SU-DHL-6 (cell line): Measurements from ENCODE around the gene CD34.

Experiments
- H2AFZ ChIP-seq: fragments of 200-600 bp; sonication (generic); 2 replicates; pipeline ENCODE4 v1.6.1; 2014; ENCODE audit warnings: low read depth, mild to moderate bottlenecking, moderate library complexity, mixed read lengths, antibody characterized with exemption, low read length; ENCODE audit not compliant: severe bottlenecking
- H3F3A ChIP-seq: fragments of 200-600 bp; shearing (Covaris generic); 2 replicates; pipeline ENCODE4 v1.6.0; 2016; ENCODE audit warnings: antibody characterized with exemption, mild to moderate bottlenecking; ENCODE audit not compliant: insufficient read depth
- H3K27ac ChIP-seq: fragments of 200-600 bp; sonication (generic); 2 replicates; pipeline ENCODE4 v1.5.1; 2016; ENCODE audit warnings: low read depth, mild to moderate bottlenecking, low read length, moderate library complexity, mixed read lengths
- H3K27me3 ChIP-seq: fragments of 200-600 bp; sonication (generic), shearing (Covaris generic); 2 replicates; pipeline ENCODE4 v1.6.0; 2014; ENCODE audit warnings: mild to moderate bottlenecking, low read length
- H3K36me3 ChIP-seq: fragments of 200-600 bp; sonication (generic); 2 replicates; pipeline ENCODE4 v1.6.1; 2014; ENCODE audit warnings: mild to moderate bottlenecking, low read length, mixed read lengths
- H3K4me2 ChIP-seq: fragments of 300-600, 200-600 bp; shearing (Covaris generic), sonication (generic); 2 replicates; pipeline ENCODE4 v1.6.0; 2014; ENCODE audit warnings: low read length, low read depth, mild to moderate bottlenecking; ENCODE audit not compliant: poor library complexity, severe bottlenecking
- H3K4me3 ChIP-seq: fragments of 200-600 bp; sonication (generic); 2 replicates; pipeline ENCODE4 v1.5.1; 2014; ENCODE audit warnings: antibody characterized with exemption, low read length, mild to moderate bottlenecking, mixed read lengths; ENCODE audit not compliant: insufficient read depth, poor library complexity, severe bottlenecking
- H3K79me2 ChIP-seq: fragments of 200-600 bp; sonication (generic); 2 replicates; pipeline ENCODE4 v1.6.1; 2014; ENCODE audit warnings: mild to moderate bottlenecking, low read length, moderate library complexity; ENCODE audit not compliant: insufficient read depth
- H3K9ac ChIP-seq: fragments of 200-600 bp; sonication (generic); 2 replicates; pipeline ENCODE4 v1.7.0; 2014; ENCODE audit warnings: mild to moderate bottlenecking, low read length
- H3K9me2 ChIP-seq: fragments of 200-600 bp; sonication (generic); replicated peaks from 2 replicates; pipeline ENCODE4 v1.6.1; 2014; ENCODE audit warnings: low read length; ENCODE audit not compliant: insufficient read depth
- H3K9me3 ChIP-seq: fragments of 200-600 bp; sonication (generic); 2 replicates; pipeline ENCODE4 v1.6.1; 2014; ENCODE audit warnings: low read length, mixed read lengths; ENCODE audit not compliant: insufficient read depth
- H4K20me1 ChIP-seq: fragments of 200-600 bp; sonication (generic); 2 replicates; pipeline ENCODE4 v1.6.1; 2014; ENCODE audit warnings: low read depth, mild to moderate bottlenecking, antibody characterized with exemption, low read length, moderate library complexity, mixed read lengths
- EZH2phosphoT487 ChIP-seq: fragments of 200-600 bp; sonication (generic), shearing (Covaris generic); conservative IDR thresholded peaks from 2 replicates; pipeline ENCODE4 v1.6.1; 2018; ENCODE audit warnings: mild to moderate bottlenecking, antibody characterized with exemption, low read length, moderate library complexity, mixed read lengths
- TF ChIP-seq, protein P1 (sequence below): fragments of 200-600 bp; sonication (generic); IDR thresholded peaks from one replicate; pipeline ENCODE4 v1.5.1; 2017; ENCODE audit warnings: antibody characterized with exemption, mild to moderate bottlenecking, low read length, moderate library complexity; ENCODE audit not compliant: insufficient read depth, poor library complexity, severe bottlenecking

CD34 gene

DNA sequence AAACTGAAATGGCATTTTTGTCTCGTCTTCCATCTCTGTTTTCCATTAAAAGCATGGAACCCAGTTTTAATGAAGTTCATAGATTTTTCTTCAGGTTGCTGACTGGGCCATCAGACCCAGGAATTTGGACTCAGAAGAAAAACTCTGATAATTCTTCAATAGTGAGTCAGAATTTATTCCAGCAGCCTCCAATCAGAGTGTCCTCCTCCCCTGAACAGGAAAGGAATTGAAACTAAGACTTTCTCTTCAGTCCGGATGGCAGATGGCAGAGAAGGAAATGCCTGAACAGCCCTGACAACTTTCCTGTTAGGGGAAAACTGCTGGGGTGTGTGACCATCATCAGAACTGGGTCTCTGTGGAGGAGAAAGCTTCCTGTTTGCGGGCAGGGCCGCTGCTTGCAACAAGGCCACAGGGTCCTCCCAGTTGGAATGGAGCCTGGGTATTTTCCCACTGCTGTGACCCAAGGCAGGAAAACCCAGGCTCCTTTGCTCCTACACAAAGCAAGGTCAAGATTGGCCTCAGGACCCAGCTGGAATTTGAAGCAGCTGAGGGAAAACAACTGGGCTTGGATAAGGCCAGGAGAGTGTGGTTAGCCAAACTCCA lies 20.7 kb downstream of the CD34 start:
- Histone ChIP-seq H3K27ac (no peak overlapping the region), H3K27me3 (no peaks in the 10 kb centered on the region), H3K79me2 (no peaks in the 10 kb centered on the region), H4K20me1 (no peaks in the 10 kb centered on the region), H2AFZ (no peak overlapping the region), H3K36me3 (no peaks in the 10 kb centered on the region), H3K4me3 (no peak overlapping the region), H3K9me2 (no peaks in the 10 kb centered on the region), H3K9me3 (no peaks in the 10 kb centered on the region), H3K9ac (no peak overlapping the region), H3K4me2 (no peak overlapping the region), H3F3A (no peaks in the 10 kb centered on the region)
- TF ChIP-seq EZH2phosphoT487: no peak
- TF ChIP-seq, protein P1, sequence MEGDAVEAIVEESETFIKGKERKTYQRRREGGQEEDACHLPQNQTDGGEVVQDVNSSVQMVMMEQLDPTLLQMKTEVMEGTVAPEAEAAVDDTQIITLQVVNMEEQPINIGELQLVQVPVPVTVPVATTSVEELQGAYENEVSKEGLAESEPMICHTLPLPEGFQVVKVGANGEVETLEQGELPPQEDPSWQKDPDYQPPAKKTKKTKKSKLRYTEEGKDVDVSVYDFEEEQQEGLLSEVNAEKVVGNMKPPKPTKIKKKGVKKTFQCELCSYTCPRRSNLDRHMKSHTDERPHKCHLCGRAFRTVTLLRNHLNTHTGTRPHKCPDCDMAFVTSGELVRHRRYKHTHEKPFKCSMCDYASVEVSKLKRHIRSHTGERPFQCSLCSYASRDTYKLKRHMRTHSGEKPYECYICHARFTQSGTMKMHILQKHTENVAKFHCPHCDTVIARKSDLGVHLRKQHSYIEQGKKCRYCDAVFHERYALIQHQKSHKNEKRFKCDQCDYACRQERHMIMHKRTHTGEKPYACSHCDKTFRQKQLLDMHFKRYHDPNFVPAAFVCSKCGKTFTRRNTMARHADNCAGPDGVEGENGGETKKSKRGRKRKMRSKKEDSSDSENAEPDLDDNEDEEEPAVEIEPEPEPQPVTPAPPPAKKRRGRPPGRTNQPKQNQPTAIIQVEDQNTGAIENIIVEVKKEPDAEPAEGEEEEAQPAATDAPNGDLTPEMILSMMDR: no peak

DNA sequence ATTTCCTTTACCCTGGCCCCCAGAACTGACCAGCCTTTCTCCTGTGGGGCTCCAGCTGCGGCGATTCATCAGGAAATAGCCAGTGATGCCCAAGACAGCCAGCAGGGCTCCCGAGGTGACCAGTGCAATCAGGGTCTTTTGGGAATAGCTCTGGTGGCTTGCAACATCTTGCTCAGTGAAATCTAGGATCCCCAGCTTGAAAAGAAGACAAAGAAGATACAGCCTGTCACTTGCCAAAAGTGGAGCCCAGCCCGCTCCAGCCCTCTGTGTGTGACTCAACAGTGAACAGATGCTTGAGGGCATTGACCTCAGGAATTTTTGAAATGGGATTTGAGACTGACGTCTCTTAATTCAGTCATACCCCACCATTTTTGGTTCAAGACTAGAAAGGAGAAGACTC lies 22.3 kb downstream of the CD34 start:
- no peaks in the 10 kb centered on the region for H3K79me2 ChIP-seq
- no peaks in the 10 kb centered on the region for H3K36me3 ChIP-seq
- no peak for TF ChIP-seq EZH2phosphoT487
- TF ChIP-seq, protein P1: no peak
- H3K27ac ChIP-seq: no peak overlapping the region
- no peaks in the 10 kb centered on the region for H3K9me3 ChIP-seq
- no peak overlapping the region for H3K4me3 ChIP-seq
- no peaks in the 10 kb centered on the region for H4K20me1 ChIP-seq
- H3K9me2 ChIP-seq: no peaks in the 10 kb centered on the region
- H3K4me2 ChIP-seq: no peak overlapping the region
- no peaks in the 10 kb centered on the region for H3K27me3 ChIP-seq
- no peak overlapping the region for H2AFZ ChIP-seq
- no peaks in the 10 kb centered on the region for H3F3A ChIP-seq
- H3K9ac ChIP-seq: no peak overlapping the region

DNA sequence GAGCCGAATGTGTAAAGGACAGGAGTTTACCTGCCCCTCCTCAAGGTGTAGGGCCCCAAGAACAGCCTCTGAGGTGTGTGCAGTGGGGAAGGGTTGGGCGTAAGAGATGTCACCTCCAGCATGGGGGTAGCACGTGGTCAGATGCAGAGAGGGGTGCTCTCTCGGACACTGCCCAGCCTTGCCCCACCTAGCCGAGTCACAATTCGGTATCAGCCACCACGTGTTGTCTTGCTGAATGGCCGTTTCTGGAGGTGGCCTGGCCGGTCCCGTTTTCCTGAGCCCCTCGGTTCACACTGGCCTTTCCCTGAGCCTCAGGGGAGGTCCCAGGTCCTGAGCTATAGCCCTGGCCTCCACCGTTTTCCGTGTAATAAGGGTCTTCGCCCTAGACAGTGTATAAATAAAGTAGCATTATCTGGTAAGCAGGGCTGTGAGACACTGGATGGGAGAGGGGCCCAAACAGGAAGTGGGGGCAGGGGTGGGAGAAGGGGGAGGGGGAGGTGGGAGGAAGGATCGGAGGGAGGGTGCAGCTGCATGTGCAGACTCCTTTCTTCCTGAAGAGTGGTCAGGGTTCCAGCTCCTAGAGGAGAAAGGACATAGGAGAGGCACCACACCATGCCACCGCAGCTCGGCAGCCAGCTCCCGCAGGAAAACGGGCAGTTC lies 23.3 kb downstream of the CD34 start:
- Histone ChIP-seq H3K9ac (no peak overlapping the region), H3K27me3 (no peaks in the 10 kb centered on the region), H4K20me1 (no peaks in the 10 kb centered on the region), H3K36me3 (no peaks in the 10 kb centered on the region), H3K9me3 (no peaks in the 10 kb centered on the region), H3F3A (no peaks in the 10 kb centered on the region), H2AFZ (no peak overlapping the region), H3K4me2 (no peak overlapping the region), H3K79me2 (no peaks in the 10 kb centered on the region), H3K4me3 (no peak overlapping the region), H3K9me2 (no peaks in the 10 kb centered on the region), H3K27ac (no peak overlapping the region)
- TF ChIP-seq EZH2phosphoT487: no peak
- TF ChIP-seq, protein P1: no peak
